Breast epithelium (tissue), 3 donors: Measurements from ENCODE around the gene C2CD2L.

ENCODE experiments used
- CTCF ChIP-seq, 3 donors: fragments of 450-650 bp; IDR thresholded peaks; one replicate each; pipeline ENCODE4 v1.5.1; 2016 to 2017; ENCODE audit warnings: antibody characterized with exemption in 3 of 3, mild to moderate bottlenecking in 3 of 3, moderate library complexity in 3 of 3
- POLR2A ChIP-seq: fragments of 450-650 bp; IDR thresholded peaks from one replicate; pipeline ENCODE4 v1.6.1; 2016; ENCODE audit warnings: antibody characterized with exemption, mild to moderate bottlenecking, moderate library complexity
- POLR2AphosphoS5 ChIP-seq, 3 donors: sonication (generic); formaldehyde crosslinking; IDR thresholded peaks; one replicate each; pipeline ENCODE4 v1.6.1; 2017; ENCODE audit warnings: antibody characterized with exemption in 3 of 3

- TF ChIP-seq CTCF (IDR thresholded peaks at IDR 0.05) (no peak), POLR2A (no peak), POLR2AphosphoS5 (IDR thresholded peaks at IDR 0.05) (no peak)
Measured at GRCh38 chr11:119093942-119094815, 13.0 kb upstream of the C2CD2L start.
